ENCODE data around the gene TRPC4AP.
"Not testable (repeated sequence)": the region's sequence is repeated elsewhere in the genome, so short reads cannot be mapped to it uniquely, and the experiment has no call there.

Gene TRPC4AP

GRCh38 chr20:35104685-35105295 is 12.2 kb upstream of the TRPC4AP start:
- no peak for DNase-seq

DNA sequence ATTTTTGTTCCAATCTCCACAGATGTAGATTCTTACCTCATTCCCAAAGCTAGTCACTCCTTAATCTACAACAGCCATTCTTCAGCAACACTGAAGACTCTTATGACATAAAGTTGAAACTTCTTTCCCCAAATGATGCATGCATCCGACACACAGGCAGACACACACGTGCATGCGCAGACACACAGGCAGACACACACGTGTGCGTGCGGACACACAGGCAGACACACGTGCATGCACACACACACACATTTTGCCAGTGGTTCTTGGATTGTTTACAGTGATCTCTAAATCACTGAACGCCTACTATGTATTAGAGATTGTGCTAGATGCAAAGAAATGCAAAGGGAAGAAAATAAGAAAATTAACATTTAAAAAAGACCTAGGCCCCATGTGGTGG is 9.0 kb upstream of the TRPC4AP start:
- DNase-seq, result no peak

DNA sequence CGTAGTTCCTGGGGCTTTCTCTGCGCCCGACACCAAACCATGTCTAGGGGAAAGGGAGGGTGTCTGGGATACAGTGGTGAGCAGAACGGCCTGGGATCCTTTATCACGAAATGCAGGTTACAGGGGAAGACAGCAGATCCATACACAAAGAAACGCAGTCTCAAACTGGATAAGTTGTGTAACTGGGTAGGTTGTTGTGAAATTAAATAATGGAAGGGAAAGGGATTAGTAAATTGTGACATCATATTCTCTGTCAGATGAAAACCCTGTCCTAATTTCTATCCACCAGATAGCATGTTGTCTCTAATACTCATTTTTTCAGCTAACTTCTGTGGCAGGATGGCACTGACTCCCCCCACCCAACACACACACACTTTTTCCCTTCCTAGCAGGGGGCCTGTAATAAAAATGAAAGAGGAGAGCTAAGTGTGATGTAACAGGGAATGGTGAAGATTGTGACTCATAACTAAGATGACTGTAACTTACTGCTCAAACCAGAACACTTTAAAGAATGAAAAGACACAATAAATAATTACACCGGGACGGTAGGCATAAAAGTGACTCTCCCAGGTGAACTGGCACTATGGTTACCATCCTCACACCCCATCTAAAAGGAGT is 769 bp upstream of the TRPC4AP start:
- no peak for DNase-seq

GRCh38 chr20:35091816-35092523 is 637 bp downstream of the TRPC4AP start:
- DNase-seq, result no peak

GRCh38 chr20:35088231-35089145 is 4.1 kb downstream of the TRPC4AP start:
- DNase-seq, result no peak

DNA sequence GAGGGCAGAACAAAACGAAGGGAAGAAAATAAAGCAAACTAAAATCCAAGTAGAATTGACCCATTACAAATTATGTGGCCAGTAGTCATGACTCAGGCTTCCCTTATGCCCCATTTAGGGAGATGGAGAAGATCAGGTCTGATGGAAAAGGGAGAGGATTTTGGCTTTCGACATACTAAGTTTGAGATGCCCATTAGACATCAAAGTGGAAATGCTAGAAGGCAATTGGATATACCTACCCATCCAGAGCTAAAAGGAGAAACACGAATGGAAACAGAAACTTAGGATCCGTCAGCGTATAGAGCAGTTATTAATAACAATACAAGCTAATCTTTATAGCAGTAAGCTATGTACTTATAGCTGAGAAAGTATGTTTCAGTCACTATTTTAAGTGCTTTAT is 4.8 kb downstream of the TRPC4AP start:
- DNase-seq, result no peak

GRCh38 chr20:35087355-35087754 is 5.3 kb downstream of the TRPC4AP start:
- no peak for DNase-seq

DNA sequence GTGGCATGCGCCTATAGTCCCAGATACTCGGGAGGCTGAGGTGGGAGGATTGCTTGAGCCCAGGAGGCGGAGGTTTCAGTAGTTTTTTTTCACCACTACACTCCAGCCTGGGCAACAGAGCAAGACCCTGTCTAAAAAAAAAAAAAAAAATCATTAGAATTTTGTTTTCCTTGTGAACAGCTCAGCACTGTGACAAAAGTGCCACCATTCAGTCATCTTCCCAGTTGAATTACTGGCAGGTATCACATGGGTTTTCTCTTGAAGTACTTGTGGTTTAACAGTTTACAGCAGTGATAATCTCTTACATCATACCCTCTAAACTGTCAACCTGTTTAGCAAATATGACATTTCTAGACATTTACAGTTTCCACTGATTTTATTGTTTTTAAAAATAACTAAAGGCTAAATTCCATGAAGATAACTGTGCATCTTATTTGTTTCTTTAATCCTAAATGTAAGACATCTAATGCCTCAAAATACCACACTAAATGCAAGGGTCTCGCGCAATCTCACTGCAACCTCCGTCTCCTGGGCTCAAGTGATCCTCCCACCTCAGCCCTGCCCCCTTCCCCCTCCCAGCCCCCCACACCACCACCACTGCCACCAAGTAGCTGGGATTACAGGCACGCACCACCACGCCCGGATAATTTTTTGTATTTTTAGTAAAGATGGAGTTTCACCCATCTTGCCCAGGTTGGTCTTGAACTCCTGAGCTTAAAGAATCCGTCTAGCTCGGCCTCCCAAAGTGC is 7.0 kb downstream of the TRPC4AP start:
- DNase-seq, result no peak

GRCh38 chr20:35084998-35085397 is 7.6 kb downstream of the TRPC4AP start:
- DNase-seq, result no peak

DNA sequence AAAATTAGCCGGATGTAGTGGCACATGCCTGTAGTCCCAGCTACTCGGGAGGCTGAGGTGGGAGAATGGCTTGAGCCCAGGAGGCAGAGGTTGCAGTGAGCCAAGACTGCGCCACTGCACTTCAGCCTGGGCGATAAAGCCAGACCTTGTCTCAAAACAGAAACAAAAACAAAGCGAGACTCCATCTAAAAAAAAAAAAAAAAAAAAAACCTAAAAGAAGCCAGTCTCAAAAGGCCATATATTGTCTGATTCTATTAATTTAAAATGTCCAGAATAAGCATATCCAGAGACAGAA is 12.3 kb downstream of the TRPC4AP start:
- DNase-seq, result not testable (repeated sequence)

DNA sequence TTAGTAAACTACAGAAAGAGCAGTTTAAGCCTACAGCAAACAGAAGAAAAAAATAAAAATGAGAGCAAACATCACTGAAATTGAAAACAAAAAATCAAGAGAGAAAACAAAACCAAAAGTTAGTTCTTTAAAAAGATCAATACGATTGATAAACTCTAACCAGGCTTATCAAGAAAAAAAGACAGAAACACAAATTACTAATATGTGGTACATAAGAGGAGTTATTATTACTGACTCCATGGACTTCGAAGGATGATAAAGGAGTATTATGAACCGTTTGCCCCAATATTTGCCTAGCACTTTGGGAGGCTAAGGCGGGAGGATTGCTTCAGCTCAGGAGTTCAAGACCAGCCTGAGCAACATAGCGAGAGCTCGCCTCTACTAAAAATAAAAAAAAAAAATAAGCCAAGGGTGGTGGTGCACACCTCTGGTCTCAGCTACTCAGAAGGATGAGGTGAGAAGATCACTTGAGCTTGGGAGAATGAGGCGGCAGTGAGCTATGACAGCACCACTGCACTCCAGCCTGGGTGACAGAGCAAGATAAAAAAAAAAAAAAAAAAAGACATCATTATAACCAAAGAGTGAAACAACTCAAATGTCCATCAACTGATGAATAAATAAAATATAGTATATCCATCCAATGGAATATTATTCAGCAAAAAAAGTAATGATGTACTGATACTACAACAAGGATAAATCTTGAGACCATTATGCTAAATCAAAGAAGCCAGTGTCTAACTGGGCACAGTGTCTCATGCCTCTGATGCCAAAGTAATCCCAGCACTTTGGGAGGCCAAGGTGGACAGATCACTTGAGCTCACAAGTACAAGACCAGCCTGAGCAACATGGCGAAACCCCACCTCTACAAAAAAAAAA is 12.9 kb downstream of the TRPC4AP start:
- no peak for DNase-seq

DNA sequence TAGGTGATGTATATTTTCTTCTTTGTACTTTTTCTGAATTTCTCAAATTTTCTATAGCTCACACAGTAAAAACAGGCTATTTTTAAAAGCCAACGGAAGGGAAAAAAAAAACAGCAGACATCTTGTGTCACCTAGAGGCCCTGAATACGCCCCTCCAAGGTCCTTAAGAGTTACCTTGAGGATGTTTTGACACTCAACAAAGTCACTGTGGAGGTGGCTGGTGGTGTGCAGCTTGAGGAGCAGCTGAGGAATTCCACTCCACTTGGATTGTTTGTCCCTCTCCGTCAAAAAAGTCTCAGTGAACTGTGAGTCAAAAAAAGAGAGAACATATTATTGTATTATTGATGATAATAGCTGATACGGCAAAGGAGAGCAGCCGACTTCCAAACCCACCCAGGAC is 14.7 kb downstream of the TRPC4AP start:
- DNase-seq, result no peak

DNA sequence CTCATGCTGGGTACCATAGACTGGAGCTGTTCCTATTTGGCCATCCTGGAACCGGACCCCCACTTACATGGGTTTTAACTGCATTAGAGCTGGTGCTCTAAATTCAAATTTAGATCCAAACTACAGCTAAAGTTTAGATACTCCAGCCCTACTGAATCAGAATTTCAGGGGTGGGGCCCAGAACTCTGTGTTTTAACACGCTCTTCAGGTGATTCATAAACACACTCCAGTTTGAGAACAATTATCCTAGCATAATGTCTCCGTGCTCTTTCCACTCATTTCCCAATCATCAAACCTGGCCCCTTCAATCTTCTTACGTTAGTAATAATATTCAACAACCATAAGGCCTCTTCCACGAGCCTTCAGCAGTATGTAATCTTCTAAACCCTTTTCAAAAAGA is 15.3 kb downstream of the TRPC4AP start:
- no peak for DNase-seq

DNA sequence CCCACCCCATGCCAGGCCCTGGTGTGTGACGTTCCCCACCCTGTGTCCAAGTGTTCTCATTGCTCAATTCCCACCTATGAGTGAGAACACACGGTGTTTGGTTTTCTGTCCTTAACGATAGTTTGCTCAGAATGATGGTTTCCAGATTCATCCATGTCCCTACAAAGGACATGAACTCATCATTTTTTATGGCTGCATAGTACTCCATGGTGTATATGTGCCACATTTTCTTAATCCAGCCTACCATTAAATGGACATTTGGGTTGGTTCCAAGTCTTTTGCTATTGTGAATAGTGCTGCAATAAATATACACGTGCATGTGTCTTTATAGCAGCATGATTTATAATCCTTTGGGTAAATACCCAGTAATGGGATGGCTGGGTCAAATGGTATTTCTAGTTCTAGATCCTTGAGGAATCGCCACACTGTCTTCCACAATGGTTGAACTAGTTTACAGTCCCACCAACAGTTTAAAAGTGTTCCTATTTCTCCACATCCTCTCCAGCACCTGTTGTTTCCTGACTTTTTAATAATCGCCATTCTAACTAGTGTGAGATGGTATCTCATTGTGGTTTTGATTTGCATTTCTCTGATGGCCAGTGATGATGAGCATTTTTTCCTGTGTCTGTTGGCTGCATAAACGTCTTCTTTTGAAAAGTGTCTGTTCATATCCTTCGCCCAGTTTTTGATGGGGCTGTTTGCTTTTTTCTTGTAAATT is 21.0 kb downstream of the TRPC4AP start:
- DNase-seq, result not testable (repeated sequence)

DNA sequence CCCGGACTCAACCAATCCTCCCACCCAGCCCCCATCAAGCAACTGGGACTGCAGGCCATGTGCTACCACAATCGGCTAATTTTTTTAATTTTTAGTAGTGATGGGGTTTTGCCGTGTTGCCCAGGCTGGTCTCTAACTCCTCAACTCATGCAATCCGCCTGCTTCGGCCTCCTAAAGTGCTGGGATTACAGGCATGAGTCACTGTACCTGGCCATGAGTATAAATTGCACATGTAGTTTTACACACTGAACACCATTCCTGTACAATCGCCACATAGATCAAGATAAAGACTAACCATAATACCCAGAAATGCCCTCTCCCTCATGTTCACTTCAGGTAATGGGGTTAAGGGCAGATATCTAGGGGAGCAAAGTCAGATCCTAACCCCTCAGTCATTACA is 26.4 kb downstream of the TRPC4AP start:
- no peak for DNase-seq

DNA sequence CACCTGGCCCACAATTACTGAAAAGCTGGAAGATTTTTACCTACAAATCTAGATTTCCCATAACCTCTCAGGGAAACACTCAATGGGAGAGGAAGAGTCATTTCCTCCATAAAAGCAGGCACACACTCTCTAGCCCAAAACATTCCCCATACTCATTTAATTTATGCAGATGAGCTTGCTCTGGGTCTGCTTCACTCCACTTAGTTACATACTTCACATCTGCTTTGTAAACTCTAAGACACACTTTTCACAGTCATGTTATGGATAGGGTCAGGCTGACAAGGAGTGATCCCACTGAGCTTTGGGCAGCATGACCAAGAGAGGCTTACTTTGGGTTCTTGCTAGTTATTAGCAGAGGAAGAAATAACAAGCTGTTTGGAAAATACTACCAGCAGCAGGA is 27.4 kb downstream of the TRPC4AP start:
- DNase-seq, result no peak

DNA sequence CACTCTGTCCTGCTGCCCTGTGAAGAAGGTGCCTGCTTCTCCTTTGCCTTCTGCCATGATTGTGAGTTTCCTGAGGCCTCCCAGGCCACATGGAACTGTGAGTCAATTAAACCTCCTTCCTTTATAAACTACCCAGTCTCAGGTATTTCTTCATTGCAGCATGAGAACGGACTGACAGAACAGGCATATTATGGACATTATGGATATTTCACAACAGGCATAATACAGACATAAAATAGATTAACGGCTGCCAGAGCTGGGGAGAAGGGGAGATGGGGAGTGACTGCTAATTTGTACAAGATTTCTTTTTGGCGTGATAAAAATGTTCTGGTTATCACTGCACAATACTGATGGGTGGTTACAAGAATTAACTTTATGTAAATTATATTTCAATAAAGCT is 29.4 kb downstream of the TRPC4AP start:
- no peak for DNase-seq

DNA sequence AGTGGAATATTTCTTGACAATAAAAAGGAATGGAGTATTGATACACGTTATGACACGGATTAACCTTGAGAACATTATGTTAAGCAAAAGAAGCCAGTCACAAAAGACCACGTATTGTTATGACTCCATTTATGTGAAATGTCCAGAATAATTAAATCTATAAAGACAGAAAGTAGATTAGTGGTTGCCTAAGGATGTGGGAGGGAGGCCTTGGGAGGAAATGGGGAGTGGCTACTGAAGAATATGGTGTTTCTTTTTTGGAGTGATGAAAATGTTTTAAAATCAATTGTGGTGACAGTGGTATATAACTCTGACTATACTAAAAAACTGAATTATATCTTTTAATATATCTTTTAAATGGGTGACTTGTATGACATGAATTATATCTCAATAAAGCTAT is 30.1 kb downstream of the TRPC4AP start:
- DNase-seq, result no peak

DNA sequence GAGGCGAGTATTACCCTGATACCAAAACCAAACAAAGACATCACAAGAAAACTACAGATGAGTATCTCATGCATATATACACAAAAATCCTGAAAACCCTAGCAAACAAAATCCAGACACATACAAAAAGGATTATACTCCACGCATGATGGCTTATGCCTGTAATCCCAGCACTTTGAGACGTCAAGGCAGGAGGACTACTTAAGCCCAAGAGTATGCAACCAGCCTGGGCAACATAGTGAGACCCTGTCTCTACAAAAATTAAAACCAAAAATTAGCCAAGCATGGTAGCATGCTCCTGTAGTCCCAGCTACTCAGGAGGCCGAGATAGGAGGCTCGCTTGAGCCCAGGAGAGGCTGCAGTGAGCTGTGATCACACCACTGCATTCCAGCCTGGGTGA is 32.4 kb downstream of the TRPC4AP start:
- no peak for DNase-seq

- no peak for DNase-seq
Observed at GRCh38 chr20:35059612-35060011, 33.0 kb downstream of the TRPC4AP start.

DNA sequence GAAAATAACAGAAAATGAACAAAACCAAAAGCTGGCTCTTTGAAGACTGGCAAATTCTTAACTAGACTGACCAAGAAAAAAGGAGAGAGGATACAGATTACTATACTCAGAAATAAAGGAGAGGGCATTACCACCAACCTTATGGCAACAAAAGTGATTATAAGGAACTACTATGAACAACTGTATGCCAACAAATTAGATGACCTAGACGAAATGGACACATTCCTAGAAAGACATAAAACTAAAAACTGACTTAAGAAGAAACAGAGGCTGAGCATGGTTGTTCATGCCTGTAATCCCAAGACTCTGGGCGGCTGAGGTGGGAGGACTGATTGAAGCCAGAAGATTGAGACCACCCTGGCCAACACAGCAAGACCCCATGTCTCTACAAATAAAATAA is 33.5 kb downstream of the TRPC4AP start:
- DNase-seq, result no peak
